ENCODE results near the gene OSBPL8. TPM values are rescaled to one million over a fixed set of nuclear protein-coding genes. Genes with fewer than 3 reads are reported as not detected.

Gene OSBPL8
- total RNA-seq, 4 donors from 2014 or later: 50.0 to 55.0 (median 54.7) TPM

GRCh38 chr12:76360316-76360715 lies 199.3 kb downstream of the OSBPL8 start:
- DNase-seq (ENCODE audit: extremely low spot score): no peak
- no peak overlapping the region for H3K27ac ChIP-seq (replicated peaks in 1 of 4)
- no peaks in the 10 kb centered on the region for H3K27me3 ChIP-seq
- intact Hi-C loops (cut with DNase I): no loop called here
- no peak overlapping the region for H3K4me3 ChIP-seq
- TF ChIP-seq EP300 (IDR thresholded peaks at IDR 0.05) (no peak), CTCF (IDR thresholded peaks at IDR 0.05) (no peak), POLR2A (IDR thresholded peaks at IDR 0.05; ENCODE audit: low read depth) (no peak), POLR2AphosphoS5 (IDR thresholded peaks at IDR 0.05) (no peak)
- peaks cover 0 to 6% (median 0%) of the 10 kb centered on the region in 4 donors for H3K9me3 ChIP-seq
- H3K4me1 ChIP-seq: no peaks in the 10 kb centered on the region
- 97% methylated on average over 7 of the region's 9 CpGs for WGBS
- H3K36me3 ChIP-seq: peaks cover 0 to 50% (median 27%) of the 10 kb centered on the region in 4 donors

GRCh38 chr12:76356071-76356470 lies 203.5 kb downstream of the OSBPL8 start:
- TF ChIP-seq CTCF (IDR thresholded peaks at IDR 0.05) (no peak), EP300 (IDR thresholded peaks at IDR 0.05) (no peak), POLR2AphosphoS5 (IDR thresholded peaks at IDR 0.05) (no peak), POLR2A (IDR thresholded peaks at IDR 0.05; ENCODE audit: low read depth) (no peak)
- no peak overlapping the region for H3K4me3 ChIP-seq
- no peak overlapping the region for H3K27ac ChIP-seq (replicated peaks in 1 of 4)
- H3K4me1 ChIP-seq: no peaks in the 10 kb centered on the region
- WGBS: 52% methylated on average over 1 of the region's 1 CpG
- peaks cover 0 to 39% (median 20%) of the 10 kb centered on the region in 4 donors for H3K36me3 ChIP-seq
- intact Hi-C loops (cut with DNase I): loop anchor here (5.0 kb wide), 1 partner anchor 829 kb away; no protein-coding TSS in a partner anchor
- DNase-seq (ENCODE audit: extremely low spot score): no peak
- no peaks in the 10 kb centered on the region for H3K27me3 ChIP-seq
- H3K9me3 ChIP-seq: no peaks in the 10 kb centered on the region

GRCh38 chr12:76348079-76348901 lies 211.3 kb downstream of the OSBPL8 start, which contains the start of gene BBS10:
TSS of gene BBS10 (minus strand) at chr12:76348415. CDS start at chr12:76348358, 57 bp downstream.
- DNase-seq (ENCODE audit: extremely low spot score): peak; percentile 97
- H3K9me3 ChIP-seq: no peaks in the 10 kb centered on the region
- no peaks in the 10 kb centered on the region for H3K36me3 ChIP-seq
- H3K27me3 ChIP-seq: no peaks in the 10 kb centered on the region
- peaks cover 17 to 42% (median 32%) of the 10 kb centered on the region in 4 donors for H3K4me1 ChIP-seq
- no peak for TF ChIP-seq EP300 (IDR thresholded peaks at IDR 0.05)
- TF ChIP-seq POLR2A (IDR thresholded peaks at IDR 0.05; ENCODE audit: low read depth): no peak
- peak; percentile 75 to 83 for TF ChIP-seq POLR2AphosphoS5 (IDR thresholded peaks at IDR 0.05)
- TF ChIP-seq CTCF (IDR thresholded peaks at IDR 0.05): peak; percentile 39 to 56 (median 45)
- intact Hi-C loops (cut with DNase I): loop anchor here (2.0 to 5.0 kb wide), 2 partner anchors 263 to 316 kb away; partner anchors contain the start of genes NAP1L1 and PHLDA1
- peak within 1 kb of the TSS; percentile 84 to 91 (median 88) for H3K27ac ChIP-seq (replicated peaks in 1 of 4)
- 2% methylated on average over 34 of the region's 49 CpGs for WGBS
- peak within 1 kb of the TSS; percentile 69 to 80 (median 72) for H3K4me3 ChIP-seq

GRCh38 chr12:76346798-76347420 lies 212.7 kb downstream of the OSBPL8 start:
- WGBS: 44% methylated on average over 4 of the region's 4 CpGs
- Histone ChIP-seq H3K27me3 (no peaks in the 10 kb centered on the region), H3K36me3 (no peaks in the 10 kb centered on the region), H3K4me1 (peaks cover 17 to 42% (median 32%) of the 10 kb centered on the region in 4 donors), H3K9me3 (no peaks in the 10 kb centered on the region), H3K27ac (replicated peaks in 1 of 4) (peak overlapping the region; percentile 84 to 91 (median 88)), H3K4me3 (peak overlapping the region; percentile 69 to 80 (median 72))
- peak; percentile 39 to 47 (median 43) for TF ChIP-seq CTCF (IDR thresholded peaks at IDR 0.05)
- TF ChIP-seq EP300 (IDR thresholded peaks at IDR 0.05): no peak
- TF ChIP-seq POLR2AphosphoS5 (IDR thresholded peaks at IDR 0.05): peak; percentile 41 to 51
- DNase-seq (ENCODE audit: extremely low spot score): no peak
- intact Hi-C loops (cut with DNase I): loop anchor here (5.0 kb wide), 1 partner anchor 315 kb away; the partner anchor contains the start of gene PHLDA1

All from esophagus muscularis mucosa (tissue), 4 donors.